Measurements from ENCODE around the gene ASGR2. TPM values are rescaled to one million over a fixed set of nuclear protein-coding genes. Genes with fewer than 3 reads are reported as not detected.
"Not testable (repeated sequence)": the region's sequence is repeated elsewhere in the genome, so short reads cannot be mapped to it uniquely, and the experiment has no call there.

The ASGR2 gene
- total RNA-seq, 1 donor from 2014 or later: not detected

DNA sequence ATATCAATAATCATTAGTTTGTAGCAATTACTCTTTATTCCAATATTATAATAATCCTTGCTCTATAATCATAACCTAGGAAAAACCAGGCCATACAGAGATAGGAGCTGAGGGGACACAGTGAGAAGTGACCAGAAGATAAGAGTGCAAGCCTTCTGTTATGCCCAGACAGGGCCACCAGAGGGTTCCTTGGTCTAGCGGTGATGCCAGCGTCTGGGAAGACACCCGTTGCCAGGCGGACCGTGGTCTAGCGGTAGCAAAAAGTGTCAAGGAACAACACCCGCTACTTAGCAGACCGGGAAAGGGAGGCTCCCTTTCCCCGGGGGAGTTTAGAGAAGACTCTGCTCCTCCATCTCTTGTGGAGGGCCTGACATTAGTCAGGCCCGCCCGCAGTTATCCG is 11.8 kb upstream of the ASGR2 start:
- DNase-seq (ENCODE audit: low read depth, low spot score): not testable (repeated sequence)

DNA sequence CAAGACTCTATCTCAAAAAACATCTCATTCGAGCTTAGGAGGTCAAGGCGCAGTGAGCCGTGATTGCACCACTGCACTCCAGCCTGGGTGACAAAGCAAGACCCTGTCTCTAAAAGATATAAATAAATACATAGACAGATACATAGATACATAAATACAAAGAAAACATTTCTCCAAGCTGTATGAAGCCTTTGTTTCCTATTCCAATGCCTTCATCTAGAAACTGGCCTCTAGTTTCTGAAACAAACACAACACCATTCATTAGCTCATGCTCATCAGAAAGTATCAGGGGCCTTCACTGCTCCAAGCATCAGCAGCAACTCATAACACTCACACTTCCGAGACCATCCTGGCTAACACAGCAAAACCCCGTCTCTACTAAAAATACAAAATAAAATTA is 10.3 kb upstream of the ASGR2 start:
- no peak for DNase-seq (ENCODE audit: low read depth, low spot score)

DNA sequence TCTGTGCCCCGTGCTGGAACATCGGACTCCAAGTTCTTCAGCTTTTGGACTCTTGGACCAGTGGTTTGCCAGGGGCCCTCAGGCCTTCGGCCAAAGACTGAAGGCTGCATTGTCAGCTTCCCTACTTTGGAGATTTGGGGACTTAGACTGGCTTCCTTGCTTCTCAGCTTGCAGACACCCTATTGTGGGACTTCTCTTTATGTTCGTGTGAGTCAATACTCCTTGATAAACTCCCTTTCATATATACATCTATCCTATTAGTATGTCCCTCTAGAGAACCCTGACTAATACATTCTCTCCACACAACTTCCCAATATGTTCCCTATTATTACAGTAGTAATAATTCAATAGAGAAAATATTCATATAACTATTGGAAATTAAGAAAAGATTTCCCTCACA is 9.2 kb upstream of the ASGR2 start:
- no peak for DNase-seq (ENCODE audit: low read depth, low spot score)

DNA sequence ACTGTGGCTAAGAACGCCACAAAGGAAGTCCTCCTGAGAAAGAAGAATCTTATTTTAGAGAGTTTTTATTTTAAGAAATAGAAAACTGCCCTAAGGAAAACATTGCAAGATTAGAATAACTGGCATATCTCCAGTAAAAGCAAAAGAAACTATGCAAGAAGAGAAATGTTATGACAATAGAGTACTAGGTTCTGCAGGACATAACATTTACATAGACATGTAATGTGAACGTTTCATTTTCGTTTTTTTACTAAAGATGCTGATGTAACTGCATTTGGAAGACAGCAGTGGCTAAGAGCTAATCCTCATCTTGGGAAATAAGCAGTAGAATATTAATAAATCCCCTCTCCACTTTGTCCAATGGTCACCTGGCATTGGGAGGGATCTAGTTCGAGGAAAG is 7.8 kb upstream of the ASGR2 start:
- DNase-seq (ENCODE audit: low read depth, low spot score): no peak

- DNase-seq (ENCODE audit: low read depth, low spot score): not testable (repeated sequence)
These were observed 6.0 kb upstream of the ASGR2 start for GRCh38 chr17:7120635-7121034.

DNA sequence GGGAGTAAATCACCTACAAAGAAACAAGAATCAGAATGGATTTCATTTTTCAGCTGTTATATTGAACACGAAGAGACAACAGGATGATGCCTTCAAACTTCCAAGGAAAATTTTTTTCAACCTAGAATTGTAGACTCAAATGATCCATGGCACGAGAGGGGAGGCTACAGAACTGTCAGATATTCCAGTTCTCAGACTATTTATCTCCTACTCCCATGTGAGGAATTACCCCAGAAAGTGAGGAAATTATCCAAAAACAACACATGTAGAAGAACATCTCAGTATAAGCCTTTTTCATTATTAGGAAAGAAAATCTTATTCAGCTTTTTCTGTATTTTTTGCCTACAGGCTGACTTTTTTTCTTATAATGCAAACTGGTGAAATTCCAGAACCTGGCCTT is 5.5 kb upstream of the ASGR2 start:
- no peak for DNase-seq (ENCODE audit: low read depth, low spot score)

DNA sequence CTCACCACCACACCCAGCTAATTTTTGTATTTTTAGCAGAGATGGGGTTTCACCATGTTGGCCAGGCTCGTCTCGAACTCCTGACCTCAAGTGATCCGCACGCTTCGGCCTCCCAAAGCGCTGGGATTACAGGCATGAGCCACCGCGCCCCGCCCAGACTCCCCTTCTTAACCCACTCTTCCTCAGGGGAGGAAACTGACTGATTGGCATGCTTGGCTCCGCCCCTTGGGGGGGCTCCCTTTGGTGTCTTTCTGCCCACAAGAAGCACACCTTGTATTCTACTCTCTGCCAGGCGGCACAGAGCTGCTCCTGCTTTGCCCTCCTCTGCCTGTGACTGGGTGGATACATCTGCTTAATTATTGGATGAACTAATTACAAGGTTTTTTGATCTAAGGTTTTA is 4.7 kb upstream of the ASGR2 start:
- no peak for DNase-seq (ENCODE audit: low read depth, low spot score)

- no peak for DNase-seq (ENCODE audit: low read depth, low spot score)
These were observed 423 bp upstream of the ASGR2 start for GRCh38 chr17:7114875-7115614.

- DNase-seq (ENCODE audit: low read depth, low spot score): no peak
These were observed 1.1 kb downstream of the ASGR2 start for GRCh38 chr17:7113273-7114071.

DNA sequence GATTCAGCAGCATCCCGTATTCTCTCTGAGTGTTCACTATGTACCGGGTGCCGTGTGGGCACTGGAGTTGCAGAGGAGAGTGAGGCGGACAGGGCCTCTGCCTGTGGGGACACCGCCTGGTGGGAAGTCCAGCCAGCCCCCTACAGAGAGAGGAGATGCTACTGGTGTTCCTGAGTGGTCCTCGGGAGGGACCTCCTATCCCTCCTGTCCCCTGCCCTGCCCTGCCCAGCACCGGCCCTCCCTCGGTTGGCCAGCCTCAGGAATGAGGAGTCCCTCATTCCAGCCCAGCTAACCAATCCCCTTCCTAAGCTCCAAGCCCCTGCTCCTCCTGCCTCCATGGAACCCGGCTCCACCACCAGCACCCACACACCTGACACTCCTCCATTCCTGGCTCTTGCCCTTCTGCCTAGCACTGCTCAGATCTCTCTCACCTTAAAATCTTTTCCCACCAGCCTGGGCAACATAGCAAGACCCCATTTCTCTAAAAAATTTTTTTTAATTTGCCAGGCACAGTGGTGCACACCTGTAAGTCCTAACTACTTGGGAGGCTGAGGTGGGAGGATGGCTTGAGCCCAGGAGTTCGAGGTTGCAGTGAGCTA is 2.0 kb downstream of the ASGR2 start:
- no peak for DNase-seq (ENCODE audit: low read depth, low spot score)

- no peak for DNase-seq (ENCODE audit: low read depth, low spot score)
These were observed 2.7 kb downstream of the ASGR2 start for GRCh38 chr17:7111784-7112509.

DNA sequence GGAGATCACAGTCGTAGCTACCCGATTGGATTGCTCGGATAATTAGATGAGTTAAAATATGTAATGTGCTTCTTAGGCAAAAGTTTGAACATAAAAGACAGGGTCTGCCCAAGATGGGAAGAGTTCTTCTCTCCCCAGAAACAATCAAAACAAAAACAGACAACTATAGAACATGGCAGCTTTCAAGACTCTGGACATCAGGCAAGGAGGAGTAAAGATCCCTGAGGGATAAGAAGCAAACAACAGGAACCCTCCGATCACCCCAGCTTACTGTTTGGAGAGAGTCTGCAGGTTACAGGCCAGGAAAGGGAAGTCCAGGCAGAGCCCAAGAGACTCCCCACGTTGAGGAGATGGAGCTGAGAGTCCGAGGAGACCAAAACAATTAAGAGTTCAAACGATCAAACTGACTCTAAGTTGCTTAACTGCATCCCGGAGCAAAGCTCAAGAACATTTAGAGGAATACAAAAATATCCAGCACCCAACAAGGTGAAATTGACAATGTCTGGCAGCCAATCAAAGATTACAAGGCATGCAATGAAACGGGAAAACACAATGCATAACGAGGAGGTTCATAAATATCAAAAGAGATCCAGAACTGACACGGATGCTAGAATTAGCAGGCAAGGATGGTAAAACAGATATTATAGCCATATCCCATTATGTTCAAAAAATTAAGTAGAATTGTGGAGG is 3.9 kb downstream of the ASGR2 start:
- no peak for DNase-seq (ENCODE audit: low read depth, low spot score)

DNA sequence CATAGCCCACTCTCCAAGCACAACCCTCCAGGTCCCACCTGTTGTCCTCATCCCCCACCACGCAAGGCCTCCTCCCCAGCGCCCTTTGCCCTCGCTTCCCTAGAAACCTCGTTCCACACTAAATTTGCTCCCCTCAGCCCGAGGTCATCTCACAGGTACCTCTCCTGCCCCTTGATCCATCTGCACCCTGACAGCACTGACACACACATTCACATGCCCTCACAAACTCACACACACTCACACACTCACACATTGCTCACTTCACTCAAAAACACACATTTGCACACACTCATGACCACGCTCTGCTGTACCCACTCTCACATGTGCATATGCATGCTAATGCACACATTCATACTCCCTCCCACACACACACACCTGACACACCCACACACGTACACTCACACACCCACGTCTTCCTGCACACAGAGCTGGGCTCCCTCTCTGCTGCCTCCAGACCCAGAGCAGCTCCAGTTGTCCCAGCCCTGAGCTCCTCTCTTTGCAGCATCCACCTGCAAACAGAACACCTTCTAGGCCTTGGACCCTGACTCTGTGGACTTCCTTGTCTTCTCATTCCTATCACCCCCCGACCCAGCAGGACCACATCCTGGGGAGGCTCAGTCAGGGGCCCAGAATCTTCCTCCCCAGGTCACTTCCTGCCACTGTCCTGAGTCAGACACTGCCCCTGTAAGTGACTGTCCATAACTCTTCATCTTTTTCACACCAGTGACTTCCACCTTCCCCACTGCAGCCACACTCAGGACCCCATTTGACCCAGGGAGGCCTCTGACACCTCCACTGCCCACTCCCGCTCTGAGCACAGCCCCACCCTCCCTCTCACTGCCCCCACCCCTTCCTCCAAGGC is 4.9 kb downstream of the ASGR2 start:
- no peak for DNase-seq (ENCODE audit: low read depth, low spot score)

- no peak for DNase-seq (ENCODE audit: low read depth, low spot score)
These were observed 5.6 kb downstream of the ASGR2 start for GRCh38 chr17:7108981-7109380.

- no peak for DNase-seq (ENCODE audit: low read depth, low spot score)
These were observed 6.1 kb downstream of the ASGR2 start for GRCh38 chr17:7108560-7108925.

- DNase-seq (ENCODE audit: low read depth, low spot score): no peak
These were observed 6.6 kb downstream of the ASGR2 start for GRCh38 chr17:7107795-7108559.

DNA sequence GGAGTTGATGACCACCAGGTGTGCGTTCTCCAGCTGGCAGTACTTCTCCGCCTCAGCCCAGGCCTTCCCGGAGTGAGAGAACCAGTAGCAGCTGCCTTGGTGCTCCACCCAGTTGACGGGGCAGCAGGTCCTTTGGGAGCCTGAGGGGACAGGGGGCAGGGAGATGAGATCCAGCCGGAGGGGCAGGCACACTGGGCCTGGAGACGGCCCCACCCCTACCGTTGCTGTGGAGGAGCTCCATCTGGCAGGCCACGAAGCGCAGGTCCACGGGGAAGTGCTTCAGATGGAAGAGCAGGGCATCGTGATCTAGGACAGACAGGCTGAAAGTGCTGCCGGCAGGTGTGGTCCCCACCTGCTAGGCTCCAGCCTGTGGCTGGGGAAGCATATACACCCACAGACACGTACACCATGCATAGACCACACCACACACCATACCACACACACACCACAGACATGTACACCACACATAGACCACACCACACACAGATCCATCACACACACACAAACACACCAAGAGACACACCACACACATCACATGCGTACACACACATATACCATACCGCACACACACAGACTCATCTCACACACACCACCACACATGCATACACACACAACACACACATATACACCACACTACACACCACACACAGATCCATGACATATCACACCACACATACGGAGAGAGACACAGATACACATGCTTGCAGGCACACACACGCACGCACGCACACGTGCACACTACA is 7.4 kb downstream of the ASGR2 start:
- DNase-seq (ENCODE audit: low read depth, low spot score): no peak

GRCh38 chr17:7102421-7102820 is 12.2 kb downstream of the ASGR2 start:
- DNase-seq (ENCODE audit: low read depth, low spot score): no peak

DNA sequence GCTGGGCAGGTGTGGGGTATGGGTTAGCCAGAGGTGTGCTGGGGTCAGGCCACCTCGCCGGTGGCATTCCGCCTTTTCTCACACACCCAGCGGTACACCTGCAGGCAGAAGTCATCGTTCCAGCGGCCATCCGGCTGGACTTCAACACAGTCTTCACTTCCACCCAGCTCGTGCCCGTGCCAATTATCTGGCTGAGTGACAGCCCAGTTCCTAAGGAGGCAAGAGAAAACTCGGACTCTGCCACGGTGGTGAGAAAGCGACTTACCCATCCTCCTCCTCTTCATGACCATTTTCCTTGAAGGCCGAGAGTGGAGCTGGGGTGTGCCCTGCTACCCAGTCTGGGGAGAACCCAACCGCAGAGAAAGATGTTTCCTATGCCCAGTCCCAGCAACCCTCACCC is 13.1 kb downstream of the ASGR2 start:
- DNase-seq (ENCODE audit: low read depth, low spot score): no peak
